ENCODE results near the gene ADGRD2.

DNA sequence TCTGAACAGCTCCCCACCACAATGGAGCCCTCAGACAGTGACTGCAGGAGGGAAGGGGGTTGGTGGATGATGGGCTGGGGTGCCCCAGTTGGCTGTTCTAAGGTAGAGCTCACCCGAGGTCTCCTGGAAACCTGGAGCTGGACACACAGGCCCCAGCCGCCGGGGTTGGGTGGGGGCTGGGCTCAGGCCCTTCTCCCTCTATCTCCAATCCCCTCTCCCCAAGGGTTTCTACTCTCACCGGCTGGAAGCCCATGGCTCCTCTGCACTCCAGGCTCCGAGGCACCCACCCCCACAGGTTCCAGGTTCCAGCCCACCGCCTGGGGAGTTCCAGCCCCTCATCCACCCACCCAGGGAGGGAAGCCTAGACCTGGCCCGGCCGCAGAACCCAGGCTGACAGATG lies 56.2 kb downstream of the ADGRD2 start:
- no peak for TF ChIP-seq POLR2A (IDR thresholded peaks at IDR 0.05)
- TF ChIP-seq, protein P1, sequence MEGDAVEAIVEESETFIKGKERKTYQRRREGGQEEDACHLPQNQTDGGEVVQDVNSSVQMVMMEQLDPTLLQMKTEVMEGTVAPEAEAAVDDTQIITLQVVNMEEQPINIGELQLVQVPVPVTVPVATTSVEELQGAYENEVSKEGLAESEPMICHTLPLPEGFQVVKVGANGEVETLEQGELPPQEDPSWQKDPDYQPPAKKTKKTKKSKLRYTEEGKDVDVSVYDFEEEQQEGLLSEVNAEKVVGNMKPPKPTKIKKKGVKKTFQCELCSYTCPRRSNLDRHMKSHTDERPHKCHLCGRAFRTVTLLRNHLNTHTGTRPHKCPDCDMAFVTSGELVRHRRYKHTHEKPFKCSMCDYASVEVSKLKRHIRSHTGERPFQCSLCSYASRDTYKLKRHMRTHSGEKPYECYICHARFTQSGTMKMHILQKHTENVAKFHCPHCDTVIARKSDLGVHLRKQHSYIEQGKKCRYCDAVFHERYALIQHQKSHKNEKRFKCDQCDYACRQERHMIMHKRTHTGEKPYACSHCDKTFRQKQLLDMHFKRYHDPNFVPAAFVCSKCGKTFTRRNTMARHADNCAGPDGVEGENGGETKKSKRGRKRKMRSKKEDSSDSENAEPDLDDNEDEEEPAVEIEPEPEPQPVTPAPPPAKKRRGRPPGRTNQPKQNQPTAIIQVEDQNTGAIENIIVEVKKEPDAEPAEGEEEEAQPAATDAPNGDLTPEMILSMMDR (IDR thresholded peaks at IDR 0.05), result no peak

All from tibial nerve (tissue), 3 donors.